Trophoblast cell (in vitro differentiated cells and primary cell): ENCODE measurements around the gene FITM2.

Source experiments
- DNase-seq, 2 donors: peaks; one replicate each; pipeline ENCODE4 v3.0.0-alpha.2; 2016
- H2AFZ ChIP-seq: 2 replicates; pipeline ENCODE4 v1.6.1; 2013; ENCODE audit warnings: low read length, moderate library complexity, mild to moderate bottlenecking; ENCODE audit not compliant: insufficient read depth, poor library complexity
- H2AK5ac ChIP-seq: 2 replicates; pipeline ENCODE4 v1.6.1; 2013; ENCODE audit warnings: mild to moderate bottlenecking, low read length
- H2BK120ac ChIP-seq: 2 replicates; pipeline ENCODE4 v1.6.1; 2013; ENCODE audit warnings: low read length, mild to moderate bottlenecking, moderate library complexity; ENCODE audit not compliant: insufficient read depth, poor library complexity
- H2BK12ac ChIP-seq: 2 replicates; pipeline ENCODE4 v1.6.1; 2013; ENCODE audit warnings: mild to moderate bottlenecking, low read length, moderate library complexity
- H2BK5ac ChIP-seq: 2 replicates; pipeline ENCODE4 v1.6.1; 2013; ENCODE audit warnings: low read length, low read depth, moderate library complexity, mild to moderate bottlenecking; ENCODE audit not compliant: poor library complexity
- H3K14ac ChIP-seq: 2 replicates; pipeline ENCODE4 v1.6.1; 2013; ENCODE audit warnings: mild to moderate bottlenecking, low read length
- H3K18ac ChIP-seq: 2 replicates; pipeline ENCODE4 v1.6.1; 2013; ENCODE audit warnings: mild to moderate bottlenecking, low read length
- H3K23ac ChIP-seq: 2 replicates; pipeline ENCODE4 v1.6.1; 2013; ENCODE audit warnings: low read length
- H3K27ac ChIP-seq: 2 replicates; pipeline ENCODE4 v1.5.1; 2013; ENCODE audit warnings: low read depth, mild to moderate bottlenecking, inconsistent platforms, low read length, moderate library complexity
- H3K27me3 ChIP-seq: 2 replicates; pipeline ENCODE4 v1.6.1; 2013; ENCODE audit warnings: inconsistent platforms, mild to moderate bottlenecking, low read length, moderate library complexity; ENCODE audit not compliant: insufficient read depth
- H3K36me3 ChIP-seq, 2 experiments: 1 replicate in 1 of 2; 2 replicates in 1 of 2; pipeline ENCODE4 v1.6.1; 2013; ENCODE audit warnings: low read length in 2 of 2, mild to moderate bottlenecking in 2 of 2, moderate library complexity in 1 of 2; ENCODE audit not compliant: insufficient read depth in 2 of 2, control insufficient read depth in 1 of 2
- H3K4ac ChIP-seq: 2 replicates; pipeline ENCODE4 v1.6.1; 2013; ENCODE audit warnings: low read depth, mild to moderate bottlenecking, low read length, moderate library complexity
- H3K4me1 ChIP-seq, 2 experiments: 1 replicate in 1 of 2; 2 replicates in 1 of 2; pipeline ENCODE4 v1.6.1; 2013; ENCODE audit warnings: low read length in 2 of 2, mild to moderate bottlenecking in 2 of 2, moderate library complexity in 1 of 2; ENCODE audit not compliant: insufficient read depth in 2 of 2, control insufficient read depth in 1 of 2
- H3K4me2 ChIP-seq: 2 replicates; pipeline ENCODE4 v1.6.1; 2013; ENCODE audit warnings: inconsistent platforms, mild to moderate bottlenecking, low read length, moderate library complexity
- H3K4me3 ChIP-seq: 2 replicates; pipeline ENCODE4 v1.5.1; 2013; ENCODE audit warnings: mild to moderate bottlenecking, low read depth, low read length, inconsistent platforms
- H3K79me1 ChIP-seq: one replicate; pipeline ENCODE4 v1.6.1; 2013; ENCODE audit warnings: low read length
- H3K79me2 ChIP-seq: 2 replicates; pipeline ENCODE4 v1.6.1; 2013; ENCODE audit warnings: low read length, mild to moderate bottlenecking; ENCODE audit not compliant: control insufficient read depth, insufficient read depth, poor library complexity
- H3K9ac ChIP-seq: 2 replicates; pipeline ENCODE4 v1.6.1; 2013; ENCODE audit warnings: mild to moderate bottlenecking, low read length
- H3K9me3 ChIP-seq: 2 replicates; pipeline ENCODE4 v1.6.1; 2013; ENCODE audit warnings: low read depth, mild to moderate bottlenecking, control low read depth, inconsistent platforms, low read length; ENCODE audit not compliant: insufficient read depth
- H4K12ac ChIP-seq: 2 replicates; pipeline ENCODE4 v1.6.1; 2013; ENCODE audit warnings: low read depth, mild to moderate bottlenecking, low read length, moderate library complexity
- H4K8ac ChIP-seq: 2 replicates; pipeline ENCODE4 v1.6.1; 2013; ENCODE audit warnings: low read depth, mild to moderate bottlenecking, low read length, moderate library complexity
- H4K91ac ChIP-seq: one replicate; pipeline ENCODE4 v1.6.1; 2013; ENCODE audit warnings: low read depth, mild to moderate bottlenecking, low read length, moderate library complexity
- WGBS: extraction: QIAGEN DNeasy Blood & Tissue Kit; methylation state at CpG from one replicate; pipeline ENCODE4 v1.1.7; 2013; ENCODE audit warnings: missing lambda C conversion rate; ENCODE audit not compliant: insufficient read length, insufficient coverage; ENCODE audit errors: extremely low coverage; 5-methylcytosine and 5-hydroxymethylcytosine counted together

Gene FITM2

DNA sequence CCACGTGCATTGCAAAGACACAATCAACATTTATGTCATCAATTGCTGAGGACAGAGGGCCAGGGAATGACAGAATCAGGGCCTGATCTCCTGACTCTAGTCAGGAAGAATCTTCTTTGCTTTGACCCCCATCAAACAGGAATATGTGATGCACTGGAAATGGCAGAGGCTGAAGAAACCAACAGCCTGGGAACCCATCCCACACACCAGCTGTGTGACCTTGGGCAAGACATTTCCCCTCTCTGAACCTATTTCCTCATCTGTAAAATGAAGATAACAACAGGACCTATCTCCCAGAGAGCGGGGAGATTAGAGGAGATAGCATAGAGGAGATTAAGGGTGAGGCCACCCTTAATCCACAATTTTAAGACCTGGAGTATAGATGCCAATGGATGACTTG lies 46.0 kb upstream of the FITM2 start:
- Histone ChIP-seq H3K18ac (no peak overlapping the region), H2BK5ac (no peak overlapping the region)
- WGBS: no CpG with 5 or more reads among the region's 2 CpGs

DNA sequence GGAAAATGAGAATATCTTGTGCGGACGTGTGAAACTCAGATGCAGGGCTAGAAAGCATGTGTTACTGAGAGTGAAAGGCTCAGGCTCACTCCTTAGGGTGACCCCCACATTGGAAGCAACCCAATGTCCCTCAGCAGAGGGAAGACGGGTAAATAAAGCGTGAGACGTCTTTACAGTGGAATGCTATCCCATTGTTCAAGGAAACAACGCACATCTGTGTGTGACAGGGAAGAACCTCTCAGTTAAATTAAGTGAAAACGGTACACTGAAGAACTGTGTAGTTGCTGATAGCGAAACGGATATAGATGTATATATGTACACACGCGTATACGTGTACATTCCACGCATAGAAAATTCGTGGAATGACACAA lies 45.3 kb upstream of the FITM2 start:
- H4K91ac ChIP-seq: no peak overlapping the region
- no peak overlapping the region for H3K14ac ChIP-seq
- no peak overlapping the region for H4K12ac ChIP-seq
- no peak overlapping the region for H3K27ac ChIP-seq
- H3K36me3 ChIP-seq: no peaks in the 10 kb centered on the region
- WGBS: no CpG with 5 or more reads among the region's 14 CpGs
- H3K79me1 ChIP-seq: no peaks in the 10 kb centered on the region
- H3K9me3 ChIP-seq: no peaks in the 10 kb centered on the region
- H2BK12ac ChIP-seq: no peak overlapping the region
- DNase-seq: no peak
- H2BK5ac ChIP-seq: no peak overlapping the region
- no peak overlapping the region for H3K18ac ChIP-seq
- H3K9ac ChIP-seq: no peak overlapping the region
- no peaks in the 10 kb centered on the region for H3K79me2 ChIP-seq
- H3K4me3 ChIP-seq: no peak overlapping the region
- H3K4me2 ChIP-seq: no peak overlapping the region
- no peak overlapping the region for H2AK5ac ChIP-seq
- no peak overlapping the region for H3K4ac ChIP-seq
- H2BK120ac ChIP-seq: no peak overlapping the region
- H3K23ac ChIP-seq: no peak overlapping the region
- no peak overlapping the region for H2AFZ ChIP-seq
- no peak overlapping the region for H4K8ac ChIP-seq
- H3K27me3 ChIP-seq: no peaks in the 10 kb centered on the region
- peaks cover 6% of the 10 kb centered on the region in 2 experiments for H3K4me1 ChIP-seq

More for the DNA sequence above, 46.0 kb upstream of the FITM2 start:
- Histone ChIP-seq H3K4me1 (peaks cover 5 to 6% of the 10 kb centered on the region in 2 experiments), H2AK5ac (no peak overlapping the region), H2BK120ac (no peak overlapping the region), H3K79me1 (no peaks in the 10 kb centered on the region), H3K9ac (no peak overlapping the region), H3K79me2 (no peaks in the 10 kb centered on the region), H2BK12ac (no peak overlapping the region), H3K4me2 (no peak overlapping the region), H4K8ac (no peak overlapping the region), H3K9me3 (no peaks in the 10 kb centered on the region), H3K27ac (no peak overlapping the region), H3K27me3 (no peaks in the 10 kb centered on the region), H3K36me3 (no peaks in the 10 kb centered on the region), H2AFZ (no peak overlapping the region), H4K12ac (no peak overlapping the region), H3K4ac (no peak overlapping the region), H3K14ac (no peak overlapping the region), H4K91ac (no peak overlapping the region), H3K23ac (peak overlapping the region; percentile 7), H3K4me3 (no peak overlapping the region)
- DNase-seq: no peak

DNA sequence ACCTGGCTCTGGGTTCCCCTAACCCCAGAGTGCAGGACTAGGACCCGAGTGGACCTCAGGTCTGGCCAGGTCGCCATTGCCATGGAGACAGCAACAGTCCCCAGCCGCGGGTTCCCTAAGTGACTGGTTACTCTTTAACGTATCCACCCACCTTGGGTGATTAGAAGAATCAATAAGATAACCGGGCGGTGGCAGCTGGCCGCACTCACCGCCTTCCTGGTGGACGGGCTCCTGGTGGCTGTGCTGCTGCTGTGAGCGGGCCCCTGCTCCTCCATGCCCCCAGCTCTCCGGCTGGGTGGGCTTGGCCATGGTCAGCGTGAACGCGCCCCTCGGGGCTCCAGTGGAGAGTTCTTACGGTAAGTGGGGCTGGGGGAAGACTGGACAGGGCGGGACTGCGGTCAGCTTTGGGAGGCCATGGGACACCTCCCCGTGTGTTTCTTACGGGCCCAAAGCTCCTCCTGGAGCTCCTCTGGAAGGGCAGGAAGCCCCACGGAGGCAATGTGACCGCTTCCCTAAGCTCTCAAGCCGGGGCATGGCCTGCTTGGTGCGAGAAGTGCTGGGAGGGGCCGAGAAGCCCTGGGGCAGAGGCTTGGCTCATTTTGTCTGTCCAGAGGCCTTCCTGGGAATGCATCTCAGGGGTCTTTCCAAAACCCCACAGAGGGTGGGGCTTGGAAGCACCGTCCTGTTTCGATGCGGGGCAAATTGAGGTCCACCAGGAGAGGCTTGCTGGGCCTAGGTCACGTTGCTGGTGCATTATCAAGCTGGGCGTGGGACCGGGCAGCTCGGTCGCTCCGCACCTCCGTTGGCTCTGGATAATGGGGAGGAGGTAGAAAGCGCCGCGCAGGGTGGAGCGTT lies 44.7 kb upstream of the FITM2 start, which contains the start of gene HNF4A:
Gene HNF4A (plus strand): TSS at position 202 of the 855 bp plus-strand sequence. CDS start 106 bp downstream, at position 308.
- Histone ChIP-seq H2BK5ac (no peak within 1 kb of the TSS), H3K18ac (no peak within 1 kb of the TSS), H3K4ac (no peak within 1 kb of the TSS), H3K27ac (no peak within 1 kb of the TSS), H2BK120ac (no peak within 1 kb of the TSS), H3K4me1 (peaks cover 6% of the 10 kb centered on the region in 2 experiments), H2AK5ac (no peak within 1 kb of the TSS), H2AFZ (no peak within 1 kb of the TSS), H3K23ac (no peak within 1 kb of the TSS), H4K91ac (no peak within 1 kb of the TSS), H3K9ac (no peak within 1 kb of the TSS), H3K4me2 (no peak within 1 kb of the TSS), H3K9me3 (no peaks in the 10 kb centered on the region), H3K36me3 (no peaks in the 10 kb centered on the region), H4K8ac (no peak within 1 kb of the TSS), H3K27me3 (no peaks in the 10 kb centered on the region), H3K79me2 (no peaks in the 10 kb centered on the region), H3K14ac (no peak within 1 kb of the TSS), H4K12ac (no peak within 1 kb of the TSS), H3K79me1 (no peaks in the 10 kb centered on the region), H2BK12ac (no peak within 1 kb of the TSS), H3K4me3 (no peak within 1 kb of the TSS)
- DNase-seq: no peak
- WGBS: no CpG with 5 or more reads among the region's 40 CpGs

DNA sequence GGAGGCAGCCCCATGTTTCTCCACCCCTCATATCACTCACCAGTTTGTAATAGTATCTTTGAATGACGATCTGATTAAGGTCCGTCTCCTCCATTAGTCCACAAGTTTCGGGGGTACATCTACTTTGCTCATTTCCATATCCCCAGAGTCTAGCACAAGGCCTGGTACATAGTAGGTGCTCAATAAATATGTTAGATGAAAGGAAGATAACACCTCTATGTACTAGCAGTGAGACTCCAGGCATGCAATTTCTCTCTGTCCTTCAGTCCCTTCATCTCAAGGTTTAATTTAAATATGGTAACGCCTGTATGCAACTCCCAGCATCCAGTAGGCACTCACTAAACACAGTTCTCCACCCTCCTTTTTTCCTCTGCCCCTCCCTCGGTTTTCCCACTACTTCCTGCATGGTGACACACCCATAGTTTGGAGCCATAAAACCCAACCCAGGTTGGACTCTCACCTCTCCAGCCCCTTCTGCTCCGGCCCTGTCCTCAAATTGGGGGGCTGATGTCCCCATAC lies 44.0 kb upstream of the FITM2 start:
- no peak overlapping the region for H3K18ac ChIP-seq
- WGBS: no CpG with 5 or more reads among the region's 6 CpGs
- no peak overlapping the region for H3K27ac ChIP-seq
- no peak overlapping the region for H4K12ac ChIP-seq
- no peak overlapping the region for H2AFZ ChIP-seq
- H3K14ac ChIP-seq: no peak overlapping the region
- no peaks in the 10 kb centered on the region for H3K27me3 ChIP-seq
- H3K9me3 ChIP-seq: no peaks in the 10 kb centered on the region
- no peak overlapping the region for H2AK5ac ChIP-seq
- H2BK12ac ChIP-seq: no peak overlapping the region
- no peak overlapping the region for H4K91ac ChIP-seq
- H3K4me2 ChIP-seq: no peak overlapping the region
- H3K23ac ChIP-seq: no peak overlapping the region
- no peak overlapping the region for H3K4ac ChIP-seq
- H3K79me1 ChIP-seq: no peaks in the 10 kb centered on the region
- no peak overlapping the region for H3K9ac ChIP-seq
- peaks cover 6% of the 10 kb centered on the region in 2 experiments for H3K4me1 ChIP-seq
- DNase-seq: no peak
- no peak overlapping the region for H3K4me3 ChIP-seq
- no peaks in the 10 kb centered on the region for H3K79me2 ChIP-seq
- no peaks in the 10 kb centered on the region for H3K36me3 ChIP-seq
- no peak overlapping the region for H4K8ac ChIP-seq
- H2BK5ac ChIP-seq: no peak overlapping the region
- H2BK120ac ChIP-seq: no peak overlapping the region
